HG03159 (cell line): Measurements from ENCODE around the gene NSUN5.
"Not testable (repeated sequence)": the region's sequence is repeated elsewhere in the genome, so short reads cannot be mapped to it uniquely, and the experiment has no call there.

Source experiments
- ATAC-seq: cut with Tn5 transposase; IDR thresholded peaks from one replicate; pipeline ENCODE4 v1.9.1; 2021; ENCODE audit warnings: mild to moderate bottlenecking, moderate library complexity; ENCODE audit not compliant: unreplicated experiment

Gene NSUN5

GRCh38 chr7:73327449-73327848 lies 18.8 kb upstream of the NSUN5 start:
- not testable (repeated sequence) for ATAC-seq

- not testable (repeated sequence) for ATAC-seq
Observed at GRCh38 chr7:73325424-73325823, 16.8 kb upstream of the NSUN5 start.

GRCh38 chr7:73324081-73324845 lies 15.6 kb upstream of the NSUN5 start:
- ATAC-seq: peak; percentile 50

- not testable (repeated sequence) for ATAC-seq
Observed at GRCh38 chr7:73323434-73324080, 14.9 kb upstream of the NSUN5 start.

GRCh38 chr7:73320009-73320408 lies 11.4 kb upstream of the NSUN5 start:
- ATAC-seq: not testable (repeated sequence)

GRCh38 chr7:73319541-73319940 lies 10.9 kb upstream of the NSUN5 start:
- not testable (repeated sequence) for ATAC-seq

DNA sequence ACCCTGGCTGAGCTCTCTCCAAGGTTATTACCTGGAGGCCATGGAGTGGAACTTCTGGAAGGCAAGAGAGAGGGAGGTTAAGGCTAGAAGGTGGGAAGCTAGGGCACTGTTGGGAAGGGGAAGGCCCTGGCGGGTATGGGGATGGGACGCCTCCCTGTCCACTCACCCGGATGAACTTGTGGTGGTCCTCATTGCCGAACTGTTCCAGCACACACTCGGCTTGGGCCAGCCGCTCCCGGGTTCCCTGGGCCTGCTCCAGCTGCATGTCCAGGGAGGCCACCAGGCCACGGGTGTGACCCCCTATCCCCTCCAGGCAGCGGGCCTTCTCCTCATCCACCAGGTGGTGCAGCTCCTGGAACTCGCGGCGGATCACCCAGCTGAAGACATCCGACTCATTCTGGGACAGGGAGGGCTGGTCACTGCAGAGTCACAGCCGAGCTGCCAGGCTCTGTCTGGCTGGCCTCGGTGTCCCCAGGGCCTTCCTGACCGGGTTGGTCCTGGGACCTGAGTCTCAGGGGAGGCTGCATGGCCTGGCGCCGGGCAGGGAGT lies 10.1 kb upstream of the NSUN5 start:
- ATAC-seq: not testable (repeated sequence)

DNA sequence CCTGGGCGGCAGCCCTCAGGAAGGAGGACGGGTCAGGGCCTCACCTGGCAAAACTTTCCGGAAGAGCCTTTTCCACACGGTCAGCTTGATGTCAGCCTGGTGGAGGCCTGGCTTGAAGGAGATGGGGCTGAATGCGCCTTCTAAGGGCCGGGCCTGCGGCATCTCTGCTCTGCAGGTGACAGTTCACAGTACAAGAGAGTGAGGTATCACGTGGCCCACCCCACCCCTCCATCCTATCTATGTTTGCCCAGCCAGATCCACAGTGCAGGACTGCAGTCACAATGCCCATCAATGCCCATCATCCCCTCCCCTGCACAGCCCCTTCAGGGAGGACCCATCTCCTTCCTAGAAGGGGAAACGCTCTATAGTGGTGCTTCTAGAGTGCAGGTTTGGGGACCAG lies 7.9 kb upstream of the NSUN5 start:
- ATAC-seq: no peak

DNA sequence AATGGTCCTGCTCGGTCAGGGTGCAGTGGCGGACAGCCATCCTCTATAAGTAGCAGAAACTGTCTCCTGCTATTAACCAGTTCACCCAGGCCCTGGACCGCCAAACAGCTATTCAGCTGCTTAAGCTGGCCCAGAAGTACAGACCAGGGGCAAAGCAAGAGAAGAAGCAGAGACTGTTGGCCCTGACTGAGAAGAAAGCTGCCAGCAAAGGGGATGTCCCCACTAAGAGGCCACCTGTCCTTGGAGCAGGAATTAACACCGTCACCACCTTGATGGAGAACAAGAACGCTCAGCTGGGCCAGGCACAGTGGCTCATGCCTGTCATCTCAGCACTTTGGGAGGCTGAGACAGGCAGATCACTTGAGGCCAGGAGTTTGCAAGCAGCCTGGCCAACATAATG lies 5.6 kb upstream of the NSUN5 start:
- no peak for ATAC-seq

DNA sequence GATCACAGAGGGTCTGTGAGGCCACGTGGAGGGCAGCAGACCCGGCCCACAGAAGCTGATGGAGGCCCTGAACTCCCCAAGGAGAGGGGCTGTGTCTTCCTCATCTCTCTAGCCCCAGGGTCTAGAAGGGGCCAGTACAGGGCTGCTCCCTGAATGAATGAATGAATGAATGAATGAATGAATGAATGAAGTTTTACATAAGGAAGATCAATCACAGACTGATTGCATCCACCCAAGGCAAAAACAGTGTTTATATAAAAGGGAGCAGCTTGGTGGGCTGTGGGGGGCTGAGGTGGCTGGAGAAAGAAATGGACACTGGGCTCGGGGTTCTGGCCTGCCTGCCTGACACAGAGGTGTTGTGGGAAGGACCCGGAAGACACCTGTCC lies 4.9 kb upstream of the NSUN5 start:
- ATAC-seq: no peak

GRCh38 chr7:73312831-73313520 lies 4.3 kb upstream of the NSUN5 start:
- ATAC-seq: no peak

- not testable (repeated sequence) for ATAC-seq
Observed at GRCh38 chr7:73311421-73311820, 2.8 kb upstream of the NSUN5 start.

- peak; percentile 38 for ATAC-seq
Observed at GRCh38 chr7:73308074-73308664, 457 bp downstream of the NSUN5 start.

GRCh38 chr7:73307436-73307835 lies 1.2 kb downstream of the NSUN5 start:
- no peak for ATAC-seq

- ATAC-seq: not testable (repeated sequence)
Observed at GRCh38 chr7:73304612-73305387, 3.8 kb downstream of the NSUN5 start.

- ATAC-seq: no peak
Observed at GRCh38 chr7:73304071-73304470, 4.6 kb downstream of the NSUN5 start.

- no peak for ATAC-seq
Observed at GRCh38 chr7:73303546-73303945, 5.1 kb downstream of the NSUN5 start.

- ATAC-seq: not testable (repeated sequence)
Observed at GRCh38 chr7:73302846-73303245, 5.8 kb downstream of the NSUN5 start.

DNA sequence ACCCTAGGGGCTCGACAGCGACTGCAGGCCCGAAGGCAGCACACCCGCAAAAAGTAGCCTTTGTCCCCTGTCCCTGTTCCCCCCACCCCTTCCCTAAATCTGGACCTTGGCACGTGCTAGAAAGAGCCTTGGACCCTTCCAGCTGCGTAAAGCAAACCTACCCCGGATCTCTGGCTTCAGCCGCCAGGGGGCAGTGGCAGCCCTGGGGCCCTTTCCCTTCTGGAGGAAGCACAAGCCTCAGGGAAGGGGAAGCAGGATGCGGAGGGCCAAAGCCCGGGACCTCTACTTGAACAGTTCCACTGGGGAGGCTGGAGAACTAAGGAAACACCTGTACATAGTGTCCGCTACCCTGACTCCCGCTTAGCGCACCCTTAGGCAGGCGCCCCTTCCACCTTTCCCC lies 7.5 kb downstream of the NSUN5 start:
- not testable (repeated sequence) for ATAC-seq

GRCh38 chr7:73299812-73300211 lies 8.8 kb downstream of the NSUN5 start:
- ATAC-seq: not testable (repeated sequence)
